NCI-H748 (cell line): ENCODE measurements around the gene FAM3A.
"Not testable (repeated sequence)": the region's sequence is repeated elsewhere in the genome, so short reads cannot be mapped to it uniquely, and the experiment has no call there.

ENCODE experiments used
- DNase-seq: peaks from one replicate; lab custom pipeline; 2025; ENCODE audit not compliant: unreplicated experiment; lab: John Stamatoyannopoulos, UW

The FAM3A gene

DNA sequence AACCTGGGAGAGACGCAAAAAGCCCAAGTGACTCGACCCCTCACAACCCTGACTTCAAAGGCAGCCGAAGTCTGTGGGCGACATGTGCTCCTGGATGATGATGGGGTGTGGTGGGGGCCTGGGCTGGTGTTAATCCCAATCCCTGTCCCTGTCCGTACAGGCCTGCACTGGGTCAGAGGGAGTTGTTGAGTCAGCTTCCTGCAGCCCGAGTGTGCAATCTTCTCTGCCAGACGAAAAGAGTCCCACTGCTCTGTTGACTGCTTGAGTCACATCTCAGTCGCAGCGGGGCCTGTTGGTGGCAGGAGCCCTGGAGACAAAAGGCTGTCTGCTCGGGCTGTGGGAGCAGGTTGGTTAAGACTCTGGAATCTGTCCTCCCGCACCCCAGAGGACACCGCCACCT is 10.3 kb downstream of the FAM3A start:
- no peak for DNase-seq

GRCh38 chrX:154502989-154503388 is 13.0 kb downstream of the FAM3A start:
- no peak for DNase-seq

GRCh38 chrX:154502098-154502497 is 13.9 kb downstream of the FAM3A start:
- DNase-seq: no peak

DNA sequence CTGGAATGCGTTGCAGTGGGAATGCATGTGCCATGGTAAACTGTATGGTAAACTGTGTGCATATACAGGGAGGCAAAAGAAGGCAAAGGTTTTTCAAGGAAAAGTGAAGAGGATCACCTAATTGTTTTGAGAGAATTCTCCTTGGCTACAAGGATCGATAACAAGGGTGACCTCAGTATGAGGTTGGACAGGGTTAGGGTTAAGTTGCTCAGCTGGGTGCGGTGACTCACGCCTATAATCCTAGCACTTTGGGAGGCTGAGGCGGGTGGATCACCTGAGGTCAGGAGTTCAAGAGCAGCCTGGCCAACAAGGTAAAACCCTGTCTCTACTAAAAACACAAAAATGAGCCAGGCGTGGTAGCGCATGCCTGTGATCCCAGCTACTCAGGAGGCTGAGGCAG is 14.6 kb downstream of the FAM3A start:
- not testable (repeated sequence) for DNase-seq

DNA sequence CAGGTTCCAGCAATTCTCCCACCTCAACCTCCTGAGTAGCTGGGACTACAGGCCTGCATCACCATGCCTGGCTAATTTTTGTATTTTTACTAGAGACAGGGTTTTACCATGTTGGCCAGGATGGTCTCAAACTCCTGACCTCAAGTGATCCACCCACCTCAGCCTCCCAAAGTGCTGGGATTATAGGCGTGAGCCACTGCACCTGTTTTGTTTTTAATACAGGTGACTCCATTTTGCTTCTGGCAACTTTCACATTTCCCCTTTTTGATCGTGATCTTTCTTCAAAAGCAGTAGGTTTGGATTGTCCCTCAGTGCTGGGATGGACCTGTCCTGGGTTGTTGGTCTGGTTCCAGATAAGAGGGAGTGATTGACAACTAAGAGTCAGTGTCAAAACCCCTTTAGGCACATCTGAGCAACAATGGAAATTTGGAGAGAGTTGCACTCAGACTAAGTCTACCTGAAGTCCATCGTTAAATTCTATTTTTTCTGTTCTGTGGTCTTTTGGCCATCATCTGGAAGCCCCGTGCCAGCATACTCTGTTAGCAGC is 19.4 kb downstream of the FAM3A start:
- DNase-seq: not testable (repeated sequence)

DNA sequence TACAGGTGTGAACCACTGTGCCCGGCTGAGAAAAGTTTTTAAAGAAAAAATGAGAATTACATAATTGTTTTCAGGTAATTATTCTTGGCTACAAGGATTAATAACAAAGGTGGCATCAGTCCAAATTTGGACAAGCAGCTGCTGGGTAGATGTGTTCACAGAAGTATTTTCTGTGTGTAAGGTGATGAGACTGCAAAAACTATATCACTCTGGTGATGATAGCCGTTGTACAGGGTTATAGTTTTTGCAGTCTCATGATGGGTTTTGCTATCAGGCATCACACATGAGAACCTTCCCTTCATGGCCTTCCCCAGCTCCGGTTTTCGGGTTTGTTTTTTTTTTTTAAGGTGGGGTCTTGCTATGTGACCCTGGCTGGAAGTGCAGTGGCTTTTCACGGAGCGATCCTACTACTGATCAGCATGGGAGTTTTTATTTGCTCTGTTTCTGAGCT is 20.5 kb downstream of the FAM3A start:
- no peak for DNase-seq

GRCh38 chrX:154494715-154495114 is 21.3 kb downstream of the FAM3A start:
- no peak for DNase-seq

DNA sequence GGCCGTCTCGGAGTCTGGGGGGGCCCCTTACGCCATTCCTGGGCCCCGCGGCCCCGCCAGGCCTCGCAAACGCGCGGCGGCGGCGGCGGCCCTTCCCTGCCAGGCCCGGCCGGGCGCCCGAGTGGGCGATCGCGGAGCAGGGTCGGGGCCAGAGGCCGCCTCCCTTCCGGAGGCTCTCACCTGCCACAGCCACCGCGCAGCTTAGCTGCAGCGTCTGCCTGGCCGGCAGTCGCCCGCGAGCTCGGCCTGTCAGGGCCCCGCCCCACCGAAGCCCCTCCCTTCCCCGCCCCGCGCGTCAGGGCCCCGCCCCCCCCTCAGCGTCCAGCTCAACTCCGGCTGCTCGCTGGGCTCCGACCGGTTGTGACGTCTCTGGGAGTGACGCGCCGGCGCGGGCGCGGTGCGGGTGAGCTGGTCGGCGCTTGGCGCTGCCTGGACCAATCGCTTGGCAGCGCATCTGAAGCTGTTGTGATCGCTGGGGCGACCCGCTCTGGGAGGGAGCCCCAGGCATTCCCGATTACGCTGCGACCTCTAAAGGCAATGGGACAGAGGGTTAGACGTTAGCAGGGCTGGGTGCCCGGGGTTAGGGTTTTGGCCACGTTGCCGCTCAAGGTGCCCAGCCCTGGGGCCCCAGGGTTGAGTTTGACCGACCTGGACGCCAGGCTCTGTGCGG is 25.5 kb downstream of the FAM3A start, which contains the start of gene SLC10A3:
Gene SLC10A3 (minus strand): TSS at position 216 of the 670 bp plus-strand sequence. CDS start 1,689 bp downstream, outside the sequence.
- peak; percentile 98 for DNase-seq

DNA sequence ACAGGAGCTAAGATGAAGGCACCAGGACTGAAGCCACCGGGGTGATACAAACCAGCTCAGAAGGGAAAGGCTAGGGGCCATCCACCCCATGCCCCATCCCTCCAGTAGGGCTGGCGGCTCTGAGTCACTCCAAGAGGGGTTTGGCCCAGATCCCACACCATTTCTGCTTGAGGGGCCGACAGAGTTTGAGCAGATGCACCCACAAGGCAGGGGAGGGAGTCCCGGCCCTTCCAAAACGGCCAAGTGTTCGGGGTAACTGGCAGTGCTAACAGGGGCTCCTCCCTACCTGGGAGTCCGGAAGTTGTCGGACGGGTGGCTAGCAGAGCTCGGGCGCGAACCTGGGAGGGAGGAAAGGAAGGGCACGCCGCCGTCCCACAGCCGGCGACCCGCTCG is 26.0 kb downstream of the FAM3A start:
- DNase-seq: peak; percentile 58

DNA sequence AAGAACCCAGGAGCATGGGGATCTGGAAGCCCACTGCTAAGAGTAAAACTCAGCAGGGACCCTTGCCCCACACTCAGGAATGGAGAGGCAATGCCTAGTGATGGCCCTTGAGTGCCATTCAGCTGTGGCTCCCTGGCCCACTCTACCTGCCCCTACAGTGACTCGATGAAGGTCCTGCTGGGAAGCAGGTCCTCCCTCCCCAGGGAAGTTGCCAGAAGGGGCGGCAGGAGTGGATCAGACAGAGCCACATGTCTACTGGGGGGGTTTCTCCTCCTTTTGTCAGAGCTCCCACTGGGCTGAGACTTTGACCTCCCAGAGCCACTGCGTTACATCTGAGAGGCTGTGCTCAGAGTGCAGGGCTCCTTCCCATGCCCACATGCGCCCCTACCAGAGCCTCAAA is 26.9 kb downstream of the FAM3A start:
- no peak for DNase-seq

- no peak for DNase-seq
These were observed 27.5 kb downstream of the FAM3A start for GRCh38 chrX:154488336-154489075.

DNA sequence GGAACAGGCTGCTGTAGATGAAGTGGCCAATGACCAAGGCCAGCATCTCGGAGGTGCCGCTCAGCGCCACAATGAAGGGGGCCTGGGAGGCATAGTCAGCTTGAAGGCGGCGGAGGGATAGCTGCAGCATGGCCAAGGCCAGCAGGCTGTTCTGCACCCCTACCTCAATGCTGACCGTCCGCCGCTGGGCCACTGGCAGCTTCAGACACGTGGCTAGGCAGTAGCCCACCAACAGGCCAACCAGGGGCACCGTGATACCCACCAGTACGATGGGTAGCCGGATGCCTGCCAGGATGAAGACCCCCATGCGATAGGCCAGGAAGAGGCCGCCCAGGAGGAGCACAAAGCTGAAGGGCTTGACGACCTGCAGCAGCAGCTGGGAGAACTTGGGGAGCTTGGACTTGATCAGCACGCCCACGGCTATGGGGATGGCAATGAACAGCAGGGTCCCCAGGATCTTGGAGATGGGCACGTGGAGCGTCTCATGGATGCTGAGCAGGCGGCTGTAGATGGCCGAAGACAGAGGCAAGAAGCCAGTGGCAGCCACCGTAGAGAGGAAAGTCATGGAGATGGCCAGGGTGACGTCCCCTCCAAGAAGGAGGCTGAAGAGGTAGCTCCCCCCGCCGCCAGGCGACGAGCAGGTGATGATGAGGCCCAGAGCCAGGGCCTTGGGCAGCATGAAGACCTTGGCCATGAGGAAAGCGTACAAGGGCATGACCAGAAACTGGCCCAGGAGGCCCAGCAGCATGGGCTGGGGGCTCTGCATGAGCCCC is 28.3 kb downstream of the FAM3A start:
- DNase-seq: no peak

DNA sequence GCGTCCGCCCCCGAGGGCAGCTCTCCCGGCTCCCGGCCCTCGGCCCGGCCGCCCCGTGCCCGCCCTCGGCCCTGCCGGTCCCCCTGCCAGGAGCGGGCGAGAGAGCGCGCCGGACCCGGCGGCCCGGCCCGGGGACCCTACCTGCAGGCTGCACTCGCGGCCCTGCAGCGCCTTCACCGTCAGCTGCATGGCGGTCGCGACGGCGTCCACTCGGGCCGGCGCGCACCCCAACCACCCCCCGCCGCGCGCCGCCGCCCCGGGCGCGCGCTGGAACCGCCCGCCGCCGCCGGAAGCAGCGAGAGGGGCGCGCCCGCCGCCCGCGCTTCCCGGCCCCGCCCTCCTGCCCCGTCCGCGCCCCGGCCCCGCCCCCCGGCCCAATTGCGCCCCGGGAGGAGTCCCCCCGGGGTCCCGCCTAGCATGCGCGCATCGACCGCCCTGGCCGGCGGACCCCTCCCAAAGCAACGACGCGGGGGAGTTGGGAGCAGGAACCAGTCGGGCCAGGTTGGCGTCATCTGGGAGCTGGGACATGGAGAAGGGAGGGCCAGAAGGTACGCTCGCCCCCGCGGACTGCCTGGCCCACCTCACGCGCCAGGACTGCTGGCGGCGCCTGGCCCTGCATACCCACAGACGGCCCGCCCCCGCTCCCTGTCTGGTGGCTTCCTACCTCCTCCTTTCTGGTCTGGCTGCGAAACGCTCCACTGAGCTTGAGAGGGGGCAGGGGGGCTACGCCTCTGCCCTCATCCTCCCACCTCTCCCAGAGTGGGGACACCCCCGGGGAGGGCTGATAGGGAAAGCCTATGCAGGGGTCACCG is 29.4 kb downstream of the FAM3A start, which contains the start of gene UBL4A:
Gene UBL4A (minus strand): TSS at position 220 of the 812 bp plus-strand sequence. CDS start 31 bp downstream, at position 189.
- peak; percentile 82 for DNase-seq

DNA sequence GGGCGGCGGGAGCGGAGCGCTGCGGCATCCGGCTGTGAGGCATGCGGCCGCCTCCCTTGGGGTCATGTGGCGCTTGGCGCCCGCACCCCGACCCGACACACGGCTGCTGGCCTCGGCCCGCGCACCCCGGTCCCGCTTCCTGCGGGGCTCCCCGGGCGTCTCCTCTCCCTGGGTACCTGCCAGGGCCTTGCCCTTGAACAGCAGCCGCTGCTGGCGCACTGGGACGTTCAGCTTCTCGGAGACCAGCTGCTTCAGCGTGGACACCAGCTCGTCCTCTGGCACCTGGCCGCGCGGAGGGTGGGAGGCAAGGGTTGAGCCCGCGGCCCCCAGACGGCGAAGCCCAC is 30.0 kb downstream of the FAM3A start:
- DNase-seq: peak; percentile 58

DNA sequence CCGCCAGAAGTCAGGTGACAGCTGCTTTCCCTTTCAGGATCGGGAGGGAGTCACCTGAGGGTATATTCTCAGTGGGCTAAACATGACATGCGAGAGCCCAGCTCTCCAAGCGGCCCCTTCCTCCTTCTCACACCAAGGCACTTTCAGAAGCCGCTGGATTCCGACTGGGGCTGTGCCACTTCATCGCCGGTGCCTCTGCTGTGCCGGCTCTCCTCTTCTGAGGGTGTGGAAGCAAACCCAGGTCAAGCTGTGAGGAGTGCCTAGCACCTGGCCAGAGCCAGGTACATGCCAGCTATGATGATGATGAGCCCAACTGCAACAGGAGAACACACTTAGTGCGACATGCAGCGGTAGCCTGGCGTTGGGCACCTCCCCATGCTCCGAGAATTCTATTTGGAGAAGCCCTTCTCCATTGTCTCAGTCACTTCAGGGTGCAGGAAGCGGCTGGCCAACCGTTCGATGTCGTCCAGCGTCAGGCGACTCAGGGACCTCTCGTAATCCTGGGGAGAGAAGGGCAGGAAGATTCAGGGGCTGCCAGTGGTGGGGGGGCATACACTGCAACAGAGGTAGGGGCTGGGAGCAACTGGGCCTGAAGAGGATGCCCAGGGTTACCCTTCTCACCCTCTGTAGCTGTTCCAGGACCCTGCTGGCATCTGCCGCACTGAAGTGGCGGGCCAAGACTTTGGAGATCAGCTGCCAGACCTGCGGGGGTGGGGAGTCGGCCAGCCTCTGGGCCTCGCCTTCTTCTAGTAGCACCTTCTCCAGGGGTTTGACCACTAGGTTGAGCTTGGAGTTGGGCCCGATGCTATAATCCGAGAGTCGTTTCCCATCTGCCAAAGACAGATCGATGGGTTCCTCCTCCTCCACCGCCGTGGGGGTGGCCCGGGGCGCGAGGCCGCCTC is 30.6 kb downstream of the FAM3A start:
- DNase-seq: peak; percentile 39

GRCh38 chrX:154484255-154485149 is 31.5 kb downstream of the FAM3A start:
- no peak for DNase-seq

- no peak for DNase-seq
These were observed 32.7 kb downstream of the FAM3A start for GRCh38 chrX:154483325-154483724.

DNA sequence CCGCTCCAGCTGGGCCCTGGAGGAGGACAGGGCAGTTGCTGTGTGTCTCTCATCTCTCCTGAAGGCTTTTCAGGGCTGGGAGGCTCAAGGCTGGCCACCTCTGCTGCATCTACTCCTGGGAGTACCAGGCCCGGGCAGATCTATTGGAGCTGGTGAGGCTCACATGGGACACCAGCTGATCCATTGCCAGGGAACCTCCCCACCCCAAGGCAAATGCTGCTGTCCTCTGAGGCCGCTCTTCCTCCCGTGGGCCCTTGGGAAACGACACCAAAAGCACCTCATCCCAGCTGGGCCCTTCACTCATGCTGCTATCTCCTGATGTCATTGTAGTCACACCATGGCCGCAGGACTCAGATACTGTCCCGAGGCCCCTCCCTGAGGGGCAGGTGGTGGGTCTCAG is 33.2 kb downstream of the FAM3A start:
- no peak for DNase-seq
